GM18499 (cell line): ENCODE data around the gene PARN.

ENCODE experiments used
- ATAC-seq: cut with Tn5 transposase; IDR thresholded peaks from one replicate; pipeline ENCODE4 v1.9.1; 2021; ENCODE audit warnings: moderate number of reproducible peaks; ENCODE audit not compliant: insufficient read depth, unreplicated experiment

PARN gene

DNA sequence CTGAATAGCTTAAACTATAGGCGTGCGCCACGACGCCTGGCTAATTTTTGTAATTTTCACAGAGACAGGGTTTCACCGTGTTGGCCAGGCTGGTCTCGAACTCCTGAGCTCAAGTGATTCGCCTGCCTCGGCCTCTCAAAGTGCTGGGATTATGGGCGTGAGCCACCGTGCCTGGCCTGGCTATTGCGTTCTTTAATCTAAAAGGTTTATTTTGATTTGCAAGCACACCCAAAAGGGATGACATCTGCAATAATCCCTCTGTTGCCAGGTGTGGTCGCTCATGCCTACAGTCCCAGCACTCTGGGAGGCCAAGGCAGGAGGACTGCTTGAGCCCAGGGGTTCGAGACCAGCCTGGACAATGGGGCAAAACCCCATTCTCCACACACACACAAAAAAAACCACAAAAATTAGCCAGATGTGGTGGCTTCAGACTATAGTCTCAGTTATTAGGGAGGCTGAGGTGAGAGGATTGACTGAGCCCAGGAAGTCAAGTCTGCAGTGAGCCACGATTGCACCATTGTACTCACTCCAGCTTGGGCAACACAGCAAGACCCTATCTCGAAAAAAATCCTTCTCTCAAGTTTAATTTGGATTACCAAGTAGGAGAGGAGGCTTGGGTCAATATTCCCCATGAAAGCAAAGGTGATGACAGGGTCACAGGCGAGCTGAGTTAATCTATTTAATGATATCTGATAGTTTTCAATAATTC is 144.1 kb downstream of the PARN start:
- no peak for ATAC-seq

DNA sequence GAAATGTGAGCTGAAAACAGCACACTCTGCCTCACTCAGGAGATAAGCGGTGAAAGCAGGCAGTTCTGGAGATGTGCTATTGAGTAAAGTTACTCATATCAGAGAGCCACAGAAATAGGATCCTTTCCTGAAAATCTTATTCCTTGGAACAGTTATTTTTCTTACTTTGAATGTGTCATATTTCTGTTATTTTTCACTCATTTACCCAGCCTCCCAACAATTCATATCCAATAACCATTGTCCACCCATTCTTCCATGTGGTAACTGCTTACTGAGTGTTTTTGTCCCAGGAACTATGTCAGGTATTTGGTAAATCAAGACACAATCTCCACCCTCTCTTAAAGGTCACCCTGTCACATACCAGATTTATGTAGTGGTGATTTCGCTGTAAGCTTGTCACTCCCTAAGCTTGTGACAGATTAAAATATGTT is 144.9 kb downstream of the PARN start:
- no peak for ATAC-seq

DNA sequence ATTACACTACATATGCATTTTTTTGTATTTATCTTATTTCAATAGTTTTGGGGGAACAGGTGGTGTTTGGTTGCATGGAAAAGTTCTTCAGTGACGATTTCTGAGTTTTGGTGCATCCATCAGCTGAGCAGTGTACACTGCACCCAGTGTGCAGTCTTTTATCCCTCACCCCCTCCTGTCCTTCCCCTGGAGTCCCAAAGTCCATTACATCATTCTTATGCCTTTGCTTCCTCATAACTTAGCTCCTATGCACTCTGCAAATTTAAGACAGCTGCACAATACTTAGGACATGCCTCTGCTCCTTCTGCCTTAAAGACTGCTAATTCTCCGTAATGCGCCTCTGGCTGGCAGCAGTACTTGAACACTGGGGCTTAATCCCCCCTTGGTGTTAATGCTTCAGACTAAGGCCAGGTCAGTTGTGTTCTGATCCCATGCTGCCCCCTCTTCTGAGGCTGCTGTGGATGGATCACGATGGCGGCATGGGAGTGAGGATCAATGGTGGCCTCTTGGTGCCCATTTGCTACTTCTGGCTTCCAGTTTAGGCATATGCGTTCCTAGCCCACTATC is 146.2 kb downstream of the PARN start:
- ATAC-seq, result no peak

DNA sequence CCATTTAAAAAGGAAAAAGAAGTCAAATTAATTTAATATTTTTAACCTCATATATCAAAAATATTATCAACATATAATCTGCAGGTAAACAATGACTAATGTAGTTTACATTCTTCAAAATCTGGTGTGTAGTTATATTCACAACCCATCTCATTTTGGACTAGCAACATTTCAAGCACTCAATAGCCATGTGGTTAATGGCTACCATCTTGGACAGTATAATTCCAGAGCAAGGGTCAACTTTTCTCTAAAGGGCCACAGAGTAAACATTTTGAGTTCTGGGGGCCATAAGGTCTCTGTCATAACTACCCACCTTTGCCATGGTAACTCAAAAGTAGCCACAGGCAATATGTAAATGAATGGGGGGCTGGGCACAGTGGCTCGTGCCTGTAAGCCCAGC is 153.9 kb downstream of the PARN start:
- no peak for ATAC-seq

DNA sequence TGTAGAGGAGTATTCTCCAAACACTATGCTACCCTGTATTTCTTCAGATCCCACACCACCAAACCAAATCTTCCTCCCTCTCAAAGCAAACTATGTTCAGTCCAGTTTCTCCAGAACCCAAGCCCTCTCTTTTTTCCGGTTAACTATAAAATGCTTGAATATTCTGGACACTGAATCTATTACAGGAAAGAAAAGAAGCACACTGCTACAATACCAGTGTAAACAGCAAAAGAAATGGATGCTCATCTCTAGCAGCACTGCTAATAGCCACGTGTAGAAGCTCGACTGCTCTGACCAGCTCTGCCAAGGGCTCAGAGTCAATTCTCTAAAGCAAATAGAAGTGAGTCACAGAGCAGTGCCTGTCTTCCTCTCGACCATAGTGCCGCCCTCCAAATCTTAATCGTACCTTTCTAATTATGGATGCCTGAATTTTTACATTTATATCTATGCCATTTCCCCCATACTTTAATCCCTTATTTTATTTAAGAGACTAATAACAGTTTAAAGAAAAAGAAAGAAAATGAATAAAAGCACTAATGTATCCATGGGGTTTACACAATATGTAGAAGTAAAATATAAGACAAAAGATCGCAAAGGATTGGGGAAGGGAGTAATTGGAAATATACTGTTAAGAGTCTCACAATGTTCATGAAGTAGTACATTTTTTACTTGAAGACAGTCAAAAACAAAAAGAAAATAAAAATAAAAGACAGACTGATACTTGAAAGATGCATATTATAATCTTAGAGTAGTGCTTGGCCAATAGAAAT is 154.5 kb downstream of the PARN start:
- ATAC-seq, result no peak

DNA sequence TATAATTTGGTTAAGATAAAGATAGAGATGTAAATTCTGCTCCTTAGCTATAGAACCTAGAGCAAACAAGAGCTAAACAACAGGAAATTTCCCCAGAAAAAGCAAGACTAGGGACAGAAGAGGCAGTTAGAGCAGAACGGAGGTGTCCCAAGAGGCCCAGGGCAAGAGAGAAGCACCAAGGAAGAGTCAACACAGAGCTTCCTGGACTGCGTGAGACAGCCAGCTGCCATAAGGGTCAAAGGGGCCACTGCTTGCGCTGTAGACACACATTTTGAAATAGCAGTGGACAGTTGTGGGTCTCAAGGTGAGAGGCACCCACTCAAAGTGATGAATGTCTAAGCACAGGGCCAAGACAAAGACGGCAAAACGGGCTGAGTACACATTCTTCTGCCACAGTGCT is 156.6 kb downstream of the PARN start:
- ATAC-seq, result no peak

DNA sequence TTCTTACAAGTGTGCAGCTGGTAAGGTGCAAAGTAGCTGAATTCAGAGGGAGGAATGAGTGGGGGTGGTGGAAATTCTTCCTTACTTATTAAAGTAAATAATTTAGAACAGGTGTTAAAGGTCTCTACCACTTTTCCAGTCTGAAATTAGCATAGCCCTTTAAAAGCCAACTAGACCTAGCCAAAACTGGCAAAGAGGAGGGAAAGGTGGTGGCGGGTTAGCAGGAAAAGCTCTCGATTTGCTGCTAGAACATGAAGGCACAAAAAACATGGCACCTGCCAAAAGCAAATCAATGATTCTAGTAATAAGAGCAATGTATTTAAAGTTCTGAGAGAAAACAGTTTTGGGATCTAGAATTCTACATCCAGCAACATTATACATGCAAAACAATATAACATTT is 157.7 kb downstream of the PARN start:
- no peak for ATAC-seq

DNA sequence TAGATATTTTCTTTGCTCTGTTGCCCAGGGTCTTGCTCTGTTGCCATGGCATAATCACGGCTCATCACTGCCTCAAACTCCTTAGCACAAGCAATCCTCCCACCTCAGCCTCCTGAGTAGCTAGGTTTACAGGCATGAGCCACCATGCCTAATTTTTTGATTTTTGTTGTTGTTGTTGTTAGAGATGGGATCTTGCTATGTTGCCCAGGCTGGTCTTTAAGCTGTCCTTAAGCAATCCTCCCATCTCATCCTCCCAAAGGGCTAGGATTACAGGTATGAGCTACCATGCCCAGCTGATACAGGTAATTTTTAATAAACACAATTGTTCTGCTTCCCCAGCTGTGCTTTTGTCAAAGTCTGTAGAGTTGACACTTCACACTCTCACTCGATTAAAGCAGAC is 159.3 kb downstream of the PARN start:
- ATAC-seq, result no peak

DNA sequence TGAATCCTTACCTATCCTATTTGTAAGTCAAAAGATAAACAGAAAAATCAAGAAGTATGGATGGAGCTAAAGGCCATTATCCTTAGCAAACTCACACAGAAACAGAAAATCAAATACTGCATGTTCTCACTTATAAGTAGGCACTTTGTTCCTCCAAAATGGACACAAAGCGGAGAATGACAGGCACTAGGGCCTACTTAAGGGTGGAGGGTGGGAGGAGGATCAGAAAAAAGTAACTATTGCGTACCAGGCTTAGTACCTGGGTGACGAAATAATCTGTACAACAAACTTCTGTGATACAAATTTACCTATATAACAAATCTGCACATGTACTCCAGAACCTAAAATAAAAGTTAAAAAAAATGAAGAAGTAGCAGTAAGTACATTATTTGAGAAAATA is 164.3 kb downstream of the PARN start:
- ATAC-seq, result no peak

DNA sequence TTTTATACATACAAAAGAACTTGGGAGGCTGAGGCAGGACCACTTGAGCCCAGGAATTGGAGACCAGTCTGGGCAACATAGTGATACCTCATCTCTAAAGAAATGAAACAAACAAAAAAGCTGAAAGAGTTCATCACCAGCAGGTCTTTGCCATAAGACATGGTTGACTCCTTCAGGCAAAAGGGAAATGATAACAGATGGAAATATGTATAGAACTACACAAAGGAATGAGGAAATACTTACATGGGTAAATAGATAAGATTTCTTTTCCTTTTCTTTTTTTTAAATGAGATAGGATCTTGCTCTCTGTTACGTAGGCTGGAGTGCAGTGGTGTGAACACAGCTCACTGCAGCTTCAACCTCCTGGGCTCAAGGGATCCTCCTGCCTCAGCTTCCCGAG is 165.3 kb downstream of the PARN start:
- no peak for ATAC-seq

DNA sequence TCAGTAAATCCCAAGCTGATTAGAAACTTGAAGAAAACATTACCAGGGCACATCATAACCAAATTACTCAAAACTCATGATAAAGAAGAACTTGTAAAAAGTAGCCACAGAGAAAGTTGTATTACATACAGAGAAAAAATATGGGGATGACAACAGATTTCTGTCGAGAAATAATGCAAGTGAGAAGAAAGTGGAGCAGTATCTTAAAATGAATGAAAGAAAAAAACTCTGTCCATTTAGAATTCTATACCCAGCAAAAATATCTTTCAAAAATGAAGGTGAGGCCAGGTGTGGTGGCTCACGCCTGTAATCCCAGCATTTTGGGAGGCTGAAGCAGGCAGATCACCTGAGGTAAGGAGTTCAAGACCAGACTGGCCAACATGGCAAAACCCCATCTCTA is 165.9 kb downstream of the PARN start:
- no peak for ATAC-seq

DNA sequence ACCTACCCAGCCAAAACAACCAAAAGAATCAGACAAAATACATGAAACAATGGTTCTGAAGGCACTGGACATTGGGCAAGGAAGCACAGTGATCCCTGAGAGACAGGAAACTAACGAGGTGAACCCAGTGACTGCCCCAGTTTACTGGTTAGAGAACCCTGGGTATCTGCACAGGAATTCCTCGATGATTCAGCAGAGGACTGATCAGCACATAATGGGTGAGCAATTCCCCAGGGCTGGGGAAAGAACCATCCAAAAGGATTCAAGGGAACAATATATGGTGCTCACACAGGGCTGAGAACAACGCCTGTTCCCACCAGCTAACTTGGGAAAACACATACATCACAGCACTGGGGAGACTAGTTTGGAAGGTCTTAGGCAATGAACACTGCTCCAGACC is 167.2 kb downstream of the PARN start:
- no peak for ATAC-seq

DNA sequence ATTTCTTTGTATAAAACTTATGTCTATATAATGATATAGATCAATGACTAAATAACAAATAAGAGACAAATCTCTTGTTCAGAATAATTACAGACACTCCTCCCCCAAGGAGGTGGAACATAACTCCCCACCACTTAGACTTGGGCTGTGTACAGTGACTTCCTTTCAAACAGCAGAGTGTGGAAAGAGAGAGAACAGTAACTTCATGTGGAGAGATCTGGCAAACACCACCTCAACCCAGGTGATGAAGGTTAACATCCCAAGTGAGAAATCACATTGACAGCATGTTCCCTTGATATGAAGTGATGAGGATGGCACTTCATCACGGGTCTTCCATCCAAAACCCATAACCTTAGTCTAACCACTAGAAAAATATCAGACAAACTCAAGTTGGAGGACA is 169.3 kb downstream of the PARN start:
- ATAC-seq, result no peak

DNA sequence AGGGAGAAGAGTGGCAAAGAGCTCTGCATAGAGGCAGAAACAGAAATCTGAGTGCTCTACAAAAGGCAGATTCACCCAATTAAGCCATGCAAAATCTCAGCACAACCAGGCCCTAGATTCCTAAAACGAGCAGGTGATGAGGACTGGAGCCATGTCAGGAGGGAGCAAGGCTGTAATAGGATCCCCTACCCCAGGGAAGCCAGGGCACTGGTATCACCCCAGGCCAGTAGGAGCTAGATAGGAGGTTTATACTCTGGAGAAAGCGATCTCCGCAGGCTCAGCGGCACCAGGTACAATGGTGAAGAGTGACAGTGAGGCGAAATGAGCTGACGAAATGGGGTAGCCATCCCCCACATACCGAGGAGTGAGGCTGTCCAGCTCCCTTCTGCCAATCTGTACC is 171.5 kb downstream of the PARN start:
- no peak for ATAC-seq

DNA sequence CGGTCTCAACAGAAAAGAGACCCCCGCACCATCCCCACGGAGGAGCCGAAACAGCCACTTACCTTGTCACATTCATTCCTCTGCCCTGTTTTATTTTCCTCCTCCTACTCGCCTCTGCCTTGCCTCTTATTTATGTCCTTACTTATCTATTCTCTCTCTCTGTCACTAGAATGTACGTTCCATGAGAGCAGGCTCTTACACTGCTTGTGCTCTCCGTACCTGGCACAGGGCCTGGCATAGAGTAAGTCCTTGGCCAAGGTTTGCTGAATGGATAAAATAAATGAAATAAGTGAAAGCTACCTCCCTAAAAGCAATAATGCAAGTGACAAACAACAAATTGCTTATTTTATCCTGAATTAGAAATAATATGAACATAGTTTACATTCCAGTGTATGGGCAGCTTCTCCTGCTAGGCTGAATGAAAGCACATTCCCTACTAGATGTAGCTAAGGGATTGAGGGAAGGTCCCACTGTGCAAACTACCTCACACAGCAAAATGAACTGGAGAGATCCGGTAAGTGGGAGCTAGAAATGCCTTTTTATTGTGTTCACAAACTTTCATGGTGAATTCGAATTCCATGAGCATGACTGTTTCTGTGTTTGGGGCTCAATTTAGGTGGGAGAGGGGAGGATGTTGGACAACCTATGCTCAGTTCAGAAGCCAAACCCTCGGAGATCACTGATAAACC is 173.1 kb downstream of the PARN start:
- ATAC-seq, result no peak

DNA sequence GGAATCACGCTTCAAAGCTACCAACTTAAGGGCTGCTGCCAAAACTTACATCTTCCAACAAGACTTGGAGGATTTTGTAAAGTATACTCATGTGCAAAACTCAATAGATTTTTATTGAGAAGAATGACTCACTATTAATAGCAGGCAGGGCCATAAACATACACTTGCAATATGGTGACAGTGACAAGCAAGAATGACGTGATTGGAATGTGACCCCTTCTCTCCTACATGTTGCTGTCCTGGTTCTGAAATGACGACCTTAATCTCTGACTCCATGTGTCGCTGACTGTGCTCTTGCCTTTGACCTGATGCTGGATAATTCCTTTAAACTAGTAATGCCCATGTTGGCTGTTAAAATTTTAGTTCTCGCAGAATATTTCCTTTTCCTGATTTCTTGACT is 174.5 kb downstream of the PARN start:
- ATAC-seq, result no peak

DNA sequence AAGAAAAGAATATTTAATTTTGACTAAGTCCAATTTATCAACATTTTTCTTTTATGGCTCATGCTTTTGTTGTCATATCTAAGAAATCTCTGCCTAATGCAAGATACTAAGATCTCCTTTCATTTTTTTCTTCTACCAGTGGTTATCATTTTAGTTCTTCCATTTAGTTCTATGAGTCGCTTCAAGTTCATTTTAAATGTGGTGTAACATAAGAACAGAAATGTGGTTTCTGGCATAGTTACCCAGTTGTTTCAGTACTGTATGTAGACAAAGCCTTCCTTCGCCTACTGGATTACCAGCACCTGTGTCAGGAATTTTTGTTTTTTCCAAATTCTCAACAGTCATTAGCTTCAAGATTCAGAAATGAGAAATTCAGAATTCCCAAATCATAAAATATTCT is 175.7 kb downstream of the PARN start:
- no peak for ATAC-seq

DNA sequence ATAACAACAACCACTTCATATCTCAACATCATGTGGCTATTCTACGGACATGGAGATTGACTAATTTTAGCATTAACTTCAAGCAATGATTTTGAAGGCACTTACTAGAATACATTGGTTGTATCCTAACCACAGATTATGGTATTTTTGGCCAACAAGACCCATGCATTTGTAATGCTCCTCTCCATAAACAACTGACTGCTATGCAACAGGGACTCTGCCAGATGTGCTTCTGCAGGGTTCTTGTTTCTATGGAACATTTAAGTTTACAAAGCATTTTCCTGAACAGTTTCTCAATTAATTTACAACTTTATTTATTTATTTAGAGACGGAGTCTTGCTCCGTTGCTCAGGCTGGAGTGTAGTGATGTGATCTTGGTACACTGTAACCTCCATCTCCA is 178.0 kb downstream of the PARN start:
- no peak for ATAC-seq

DNA sequence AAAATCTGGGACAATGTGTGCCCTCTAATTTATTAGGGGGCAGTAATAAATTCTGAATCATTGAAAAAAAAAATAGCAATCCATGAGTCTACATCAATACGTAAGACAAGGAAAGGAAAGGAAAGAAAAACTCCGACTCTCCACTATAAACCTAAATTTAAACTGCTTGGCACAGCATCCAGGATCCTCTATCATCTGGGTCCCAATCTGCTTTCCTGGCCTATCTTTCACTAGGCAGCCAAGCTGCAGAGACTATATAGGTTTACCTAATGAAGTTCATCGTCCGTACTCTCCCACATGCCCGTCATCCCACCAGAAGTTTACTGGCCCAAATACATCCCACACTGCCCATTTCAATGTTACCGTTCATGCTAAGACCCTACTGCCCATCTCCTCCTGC is 179.2 kb downstream of the PARN start:
- no peak for ATAC-seq

DNA sequence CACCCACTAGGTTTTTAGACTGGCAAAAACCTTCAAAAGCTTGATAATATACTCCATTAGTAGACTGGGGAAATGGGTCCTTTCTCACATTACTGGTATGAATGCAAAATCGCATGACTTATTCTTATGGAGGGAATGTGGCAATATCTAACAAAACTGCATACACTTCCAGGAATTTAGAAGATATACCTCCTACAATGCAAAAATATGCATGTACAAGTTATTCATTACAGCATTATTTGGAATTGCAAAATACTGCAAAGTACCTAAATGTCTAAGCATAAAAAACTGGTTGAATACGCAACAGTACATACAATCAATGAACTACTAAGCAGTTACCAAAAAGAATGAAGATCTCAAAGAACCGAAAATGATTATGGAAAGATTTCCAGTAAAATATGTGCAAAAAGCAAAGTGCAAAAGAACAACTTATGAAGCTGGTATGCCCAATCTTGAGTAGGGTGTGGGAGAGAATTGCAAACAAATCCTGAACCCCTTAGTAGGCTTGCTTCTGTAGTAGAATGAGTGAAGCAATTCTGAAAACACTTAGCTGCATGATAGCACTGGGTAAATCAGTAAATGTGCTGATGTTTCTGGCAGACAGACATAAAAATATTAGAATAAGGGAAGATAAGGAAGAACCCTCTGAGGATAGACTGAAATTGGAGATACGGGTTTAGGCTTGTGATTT is 180.1 kb downstream of the PARN start:
- ATAC-seq, result no peak

DNA sequence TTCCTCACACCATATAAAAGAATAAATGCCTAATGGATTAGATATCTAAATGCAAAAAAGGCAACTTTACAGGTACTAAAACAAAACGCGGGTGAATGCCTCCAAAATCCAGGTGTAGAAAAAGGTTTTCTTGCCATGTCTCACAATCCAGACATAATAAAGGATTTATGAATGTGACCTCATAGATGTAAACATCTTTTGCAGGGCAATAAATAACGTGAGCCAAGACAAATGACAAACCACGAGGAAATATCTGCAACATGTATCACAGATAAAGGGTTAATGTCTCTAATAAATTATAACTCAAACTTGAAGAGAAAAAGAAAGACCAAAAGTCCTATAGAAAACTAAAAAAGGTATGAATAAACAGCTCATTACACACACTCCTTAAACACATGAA is 180.7 kb downstream of the PARN start:
- ATAC-seq, result no peak
